Ishikawa (cell line): ENCODE data around the gene CD83.

ENCODE experiments used
- CEBPB ChIP-seq: IDR thresholded peaks from 2 replicates; pipeline ENCODE4 v1.6.1; 2012
- CREB1 ChIP-seq: IDR thresholded peaks from 2 replicates; pipeline ENCODE4 v1.6.1; 2012; ENCODE audit warnings: low read depth
- EGR1 ChIP-seq: IDR thresholded peaks from 2 replicates; pipeline ENCODE4 v1.6.1; 2012
- EP300 ChIP-seq: IDR thresholded peaks from 2 replicates; pipeline ENCODE4 v1.6.1; 2012; ENCODE audit warnings: borderline replicate concordance
- FOXM1 ChIP-seq: IDR thresholded peaks from 2 replicates; pipeline ENCODE4 v1.6.1; 2012; ENCODE audit warnings: low read depth, borderline replicate concordance
- MAX ChIP-seq: IDR thresholded peaks from 2 replicates; pipeline ENCODE4 v1.6.1; 2012
- NFIC ChIP-seq: IDR thresholded peaks from 2 replicates; pipeline ENCODE4 v1.6.1; 2012
- RAD21 ChIP-seq: IDR thresholded peaks from 2 replicates; pipeline ENCODE4 v1.6.1; 2012; ENCODE audit warnings: low read depth
- TAF1 ChIP-seq: IDR thresholded peaks from 2 replicates; pipeline ENCODE4 v1.6.1; 2012; ENCODE audit warnings: low read depth, mild to moderate bottlenecking
- TCF12 ChIP-seq: IDR thresholded peaks from 2 replicates; pipeline ENCODE4 v1.6.1; 2012; ENCODE audit warnings: low read depth
- TEAD4 ChIP-seq: IDR thresholded peaks from 2 replicates; pipeline ENCODE4 v1.6.1; 2012
- USF1 ChIP-seq: IDR thresholded peaks from 2 replicates; pipeline ENCODE4 v1.6.1; 2012
- YY1 ChIP-seq: IDR thresholded peaks from 2 replicates; pipeline ENCODE4 v1.6.1; 2012; ENCODE audit warnings: low read depth
- ZBTB7A ChIP-seq: IDR thresholded peaks from 2 replicates; pipeline ENCODE4 v1.6.1; 2012; ENCODE audit warnings: low read depth
- TF ChIP-seq, protein P1 (sequence below): IDR thresholded peaks from 2 replicates; pipeline ENCODE4 v1.6.1; 2012; ENCODE audit warnings: low read depth, mild to moderate bottlenecking

CD83 gene

DNA sequence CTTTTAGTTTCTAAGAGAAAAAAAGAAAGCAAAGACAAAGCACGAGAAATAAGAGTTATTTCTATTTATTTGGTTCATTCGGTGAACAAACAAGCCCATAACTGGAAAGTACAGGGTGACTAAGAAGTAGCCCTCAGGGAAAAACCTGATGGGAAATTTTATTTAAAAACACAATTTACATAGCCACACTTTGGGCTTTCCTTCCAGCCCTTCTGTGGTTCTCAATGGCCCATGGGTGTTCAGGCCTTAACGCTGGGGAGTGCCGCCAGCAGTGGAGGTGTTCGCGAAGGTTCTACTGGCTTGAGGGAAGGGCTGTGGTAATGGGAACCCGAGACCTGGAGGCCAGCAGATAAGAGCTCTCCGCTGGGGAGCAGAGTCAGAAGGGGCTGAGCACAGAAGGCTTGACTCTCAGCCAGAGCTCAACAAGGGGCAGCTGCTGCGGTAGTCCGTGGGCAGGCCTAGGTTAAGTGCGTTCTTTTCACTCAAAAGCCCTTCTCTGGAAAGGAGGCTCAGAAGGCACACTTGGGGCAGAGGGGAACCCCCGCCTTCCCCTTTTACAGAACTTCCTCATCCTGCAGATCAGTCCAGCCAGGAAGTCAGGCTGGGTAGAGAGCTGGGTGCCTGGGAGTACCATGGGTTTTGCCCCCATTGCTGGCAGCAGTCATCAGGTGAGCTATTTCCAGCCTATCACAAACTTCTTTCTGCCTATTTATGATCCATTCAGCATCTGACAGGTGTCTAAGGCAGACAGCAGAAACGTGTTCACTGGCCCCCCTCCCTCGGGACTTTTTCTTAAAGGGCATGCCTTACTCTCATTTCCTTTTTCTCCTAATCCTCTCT is 8.8 kb upstream of the CD83 start:
- TF ChIP-seq, protein P1, sequence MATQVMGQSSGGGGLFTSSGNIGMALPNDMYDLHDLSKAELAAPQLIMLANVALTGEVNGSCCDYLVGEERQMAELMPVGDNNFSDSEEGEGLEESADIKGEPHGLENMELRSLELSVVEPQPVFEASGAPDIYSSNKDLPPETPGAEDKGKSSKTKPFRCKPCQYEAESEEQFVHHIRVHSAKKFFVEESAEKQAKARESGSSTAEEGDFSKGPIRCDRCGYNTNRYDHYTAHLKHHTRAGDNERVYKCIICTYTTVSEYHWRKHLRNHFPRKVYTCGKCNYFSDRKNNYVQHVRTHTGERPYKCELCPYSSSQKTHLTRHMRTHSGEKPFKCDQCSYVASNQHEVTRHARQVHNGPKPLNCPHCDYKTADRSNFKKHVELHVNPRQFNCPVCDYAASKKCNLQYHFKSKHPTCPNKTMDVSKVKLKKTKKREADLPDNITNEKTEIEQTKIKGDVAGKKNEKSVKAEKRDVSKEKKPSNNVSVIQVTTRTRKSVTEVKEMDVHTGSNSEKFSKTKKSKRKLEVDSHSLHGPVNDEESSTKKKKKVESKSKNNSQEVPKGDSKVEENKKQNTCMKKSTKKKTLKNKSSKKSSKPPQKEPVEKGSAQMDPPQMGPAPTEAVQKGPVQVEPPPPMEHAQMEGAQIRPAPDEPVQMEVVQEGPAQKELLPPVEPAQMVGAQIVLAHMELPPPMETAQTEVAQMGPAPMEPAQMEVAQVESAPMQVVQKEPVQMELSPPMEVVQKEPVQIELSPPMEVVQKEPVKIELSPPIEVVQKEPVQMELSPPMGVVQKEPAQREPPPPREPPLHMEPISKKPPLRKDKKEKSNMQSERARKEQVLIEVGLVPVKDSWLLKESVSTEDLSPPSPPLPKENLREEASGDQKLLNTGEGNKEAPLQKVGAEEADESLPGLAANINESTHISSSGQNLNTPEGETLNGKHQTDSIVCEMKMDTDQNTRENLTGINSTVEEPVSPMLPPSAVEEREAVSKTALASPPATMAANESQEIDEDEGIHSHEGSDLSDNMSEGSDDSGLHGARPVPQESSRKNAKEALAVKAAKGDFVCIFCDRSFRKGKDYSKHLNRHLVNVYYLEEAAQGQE: no peak
- TF ChIP-seq CREB1: no peak
- no peak for TF ChIP-seq EP300
- no peak for TF ChIP-seq MAX
- TF ChIP-seq TCF12: no peak
- TF ChIP-seq EGR1: no peak

GRCh38 chr6:14109411-14109826 is 8.2 kb upstream of the CD83 start:
- TF ChIP-seq EGR1 (no peak), CEBPB (no peak), CREB1 (no peak), TAF1 (no peak), NFIC (no peak), RAD21 (no peak), ZBTB7A (no peak), TEAD4 (no peak), FOXM1 (no peak), YY1 (no peak), EP300 (no peak), USF1 (no peak), TCF12 (no peak), MAX (no peak)
- TF ChIP-seq, protein P1: no peak

DNA sequence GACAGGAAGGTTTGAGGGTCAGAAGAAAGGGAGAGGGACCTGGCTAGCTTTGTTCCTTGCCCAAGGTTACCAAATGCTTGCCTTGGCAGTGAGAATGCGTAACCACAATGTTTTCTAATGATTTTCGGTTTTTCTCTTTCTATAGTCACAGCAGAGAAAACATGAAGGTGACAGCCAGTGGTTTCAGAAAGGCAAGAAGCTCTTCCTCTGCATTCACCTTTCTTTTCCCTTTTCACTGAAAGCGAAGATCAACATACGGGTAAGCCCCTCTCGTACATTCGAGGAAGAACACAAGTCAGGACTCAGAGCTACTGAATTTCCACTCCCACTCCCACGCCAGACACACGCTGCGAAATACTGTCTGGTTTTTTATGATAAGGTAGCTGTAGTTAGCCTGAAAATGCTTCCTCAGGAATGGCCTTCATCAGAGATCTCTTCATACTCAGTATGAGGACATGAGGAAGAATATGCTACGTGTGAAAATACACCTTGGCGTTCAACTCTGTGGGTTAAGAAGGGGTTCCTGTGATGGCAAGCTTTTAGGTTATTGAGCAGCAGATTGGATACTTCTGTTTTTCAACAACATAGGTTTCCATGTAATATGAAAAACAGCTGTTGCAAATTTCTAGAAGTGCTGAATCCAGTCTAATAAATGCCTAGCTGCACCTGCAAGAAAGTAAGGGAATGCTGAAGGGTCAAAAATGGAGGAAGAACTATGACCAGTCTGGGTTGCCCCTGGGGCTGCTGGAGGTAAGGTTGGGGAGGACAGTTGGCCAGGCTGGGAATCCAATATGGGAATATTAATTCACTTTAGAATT is 7.4 kb upstream of the CD83 start:
- TF ChIP-seq TEAD4 (no peak), TCF12 (no peak), CEBPB (no peak), ZBTB7A (no peak), EGR1 (no peak), EP300 (no peak), MAX (no peak)
- TF ChIP-seq, protein P1: no peak

DNA sequence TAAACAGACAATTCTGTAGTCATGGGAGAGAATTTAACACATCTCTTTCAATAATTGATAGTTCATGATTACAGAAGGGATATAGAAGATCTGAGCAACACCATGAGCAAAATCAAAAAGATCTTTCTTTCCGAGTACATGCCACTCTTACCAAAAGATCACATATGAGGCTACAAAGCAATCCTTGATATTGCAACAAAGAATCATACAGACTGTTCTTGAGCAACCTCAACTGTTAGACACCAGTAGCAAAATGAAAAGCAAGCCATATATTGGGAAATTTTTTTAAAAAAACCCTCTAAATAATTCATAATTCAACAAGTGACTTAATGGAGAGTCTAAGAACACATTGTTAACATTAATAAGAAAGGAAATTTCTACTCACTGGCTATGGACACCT is 3.6 kb upstream of the CD83 start:
- TF ChIP-seq YY1 (no peak), TAF1 (no peak), CEBPB (no peak), RAD21 (no peak), EGR1 (no peak), ZBTB7A (no peak), CREB1 (no peak), TEAD4 (no peak), TCF12 (no peak), MAX (no peak), NFIC (no peak), USF1 (no peak)
- TF ChIP-seq, protein P1: no peak
